Keratinocyte (primary cell): ENCODE data around the gene ARHGAP22. TPM values are rescaled to one million over a fixed set of nuclear protein-coding genes. Genes with fewer than 3 reads are reported as not detected.

Experiments
- DNase-seq: peaks from one replicate; pipeline ENCODE4 v3.0.0-alpha.2; 2011; ENCODE audit warnings: low read depth, missing footprints, low spot score
- FAIRE-seq: peaks from 2 replicates; lab custom pipeline; 2011; peaks lifted over from hg19 to GRCh38; lab: Jason Lieb, UNC
- H2AFZ ChIP-seq: 2 replicates; pipeline ENCODE4 v1.6.0; 2012; ENCODE audit warnings: low read length, control low read depth, inconsistent platforms; ENCODE audit not compliant: control insufficient read depth
- H3K27ac ChIP-seq: 2 replicates; pipeline ENCODE4 v1.5.1; 2011; ENCODE audit warnings: low read length; ENCODE audit not compliant: control insufficient read depth, insufficient read depth
- H3K27me3 ChIP-seq: 3 replicates; pipeline ENCODE4 v1.6.0; 2011; ENCODE audit warnings: low read length; ENCODE audit not compliant: control insufficient read depth, insufficient read depth; ENCODE audit errors: extremely low read depth
- H3K36me3 ChIP-seq, 2 experiments: 2 replicates in 1 of 2; 3 replicates in 1 of 2; pipeline ENCODE4 v1.5.1; 2011; ENCODE audit warnings: low read length in 2 of 2, mild to moderate bottlenecking in 1 of 2; ENCODE audit not compliant: control insufficient read depth in 2 of 2, insufficient read depth in 2 of 2; ENCODE audit errors: extremely low read depth in 1 of 2
- H3K4me1 ChIP-seq: 3 replicates; pipeline ENCODE4 v1.5.1; 2011; ENCODE audit warnings: low read length; ENCODE audit not compliant: control insufficient read depth, insufficient read depth; ENCODE audit errors: extremely low read depth
- H3K4me2 ChIP-seq: 3 replicates; pipeline ENCODE4 v1.6.0; 2011; ENCODE audit warnings: low read depth, low read length; ENCODE audit not compliant: control insufficient read depth, insufficient read depth; ENCODE audit errors: extremely low read depth
- H3K4me3 ChIP-seq, 3 experiments: fragments of 200-600 bp in 1 of 3; sonication (generic) in 1 of 3; 2 replicates in 2 of 3; 3 replicates in 1 of 3; pipeline ENCODE4 v1.5.1; 2011 to 2016; ENCODE audit warnings: low read length in 3 of 3, mild to moderate bottlenecking in 3 of 3, control low read depth in 2 of 3, inconsistent platforms in 1 of 3, low read depth in 1 of 3, mixed read lengths in 1 of 3, mixed run types in 1 of 3, moderate library complexity in 1 of 3; ENCODE audit not compliant: control insufficient read depth in 2 of 3, insufficient read depth in 2 of 3; ENCODE audit errors: extremely low read depth in 1 of 3
- H3K79me2 ChIP-seq: 2 replicates; pipeline ENCODE4 v1.6.0; 2012; ENCODE audit warnings: low read length; ENCODE audit not compliant: control insufficient read depth, insufficient read depth
- H3K9ac ChIP-seq: 3 replicates; pipeline ENCODE4 v1.6.0; 2011; ENCODE audit warnings: low read length; ENCODE audit not compliant: control insufficient read depth, insufficient read depth; ENCODE audit errors: extremely low read depth
- H3K9me1 ChIP-seq: 3 replicates; pipeline ENCODE4 v1.6.0; 2011; ENCODE audit warnings: low read length; ENCODE audit not compliant: control insufficient read depth, insufficient read depth; ENCODE audit errors: extremely low read depth
- H3K9me3 ChIP-seq: 2 replicates; pipeline ENCODE4 v1.5.1; 2012; ENCODE audit warnings: low read depth, low read length; ENCODE audit not compliant: control insufficient read depth
- H4K20me1 ChIP-seq: 3 replicates; pipeline ENCODE4 v1.6.0; 2011; ENCODE audit warnings: low read length; ENCODE audit not compliant: control insufficient read depth, insufficient read depth; ENCODE audit errors: extremely low read depth
- CTCF ChIP-seq, 3 experiments: IDR thresholded peaks in 1 of 3; conservative IDR thresholded peaks in 1 of 3; optimal IDR thresholded peaks in 1 of 3; 2 replicates in 2 of 3; 3 replicates in 1 of 3; pipeline versions ENCODE3 to v1.5.1; 2011; ENCODE audit warnings: low read length in 3 of 3, mild to moderate bottlenecking in 3 of 3, moderate library complexity in 2 of 3, control low read depth in 1 of 3, inconsistent platforms in 1 of 3; ENCODE audit not compliant: insufficient read depth in 2 of 3; ENCODE audit errors: extremely low read depth in 1 of 3
- EZH2 ChIP-seq: IDR thresholded peaks from one replicate; pipeline ENCODE4 v1.6.1; 2012; ENCODE audit warnings: inconsistent platforms, mild to moderate bottlenecking, low read length, moderate library complexity
- dilution Hi-C: fragments of 300-500 bp; cut with MboI; formaldehyde crosslinking; loops from one replicate; pipeline ENCODE4 v1.7.0; 2020; ENCODE audit warnings: low sequenced_read_pairs; ENCODE audit not compliant: extremely low pct_ligation_motif_present
- polyA plus RNA-seq, 5 experiments: library from polyadenylated mRNA; depleted of rRNA in 3 of 5; stranded (reverse) in 3 of 5; stranded (forward) in 1 of 5; unstranded in 1 of 5; fragments of >200 nt; gene quantifications; 1 replicate in 1 of 5; 2 replicates in 3 of 5; 3 replicates in 1 of 5; pipeline versions ENCODE4 v1.2.1 to v1.2.3, GENCODE V29; 2011 to 2012; ENCODE audit warnings: missing spikeins in 2 of 5, low read depth in 1 of 5, low replicate concordance in 1 of 5

ARHGAP22 gene
- polyA plus RNA-seq, 1 donor (not counting 4 experiments of a cell fraction or from before 2014, with no cell fraction given), result 4.9 TPM

- Histone ChIP-seq H3K9me1 (no peaks in the 10 kb centered on the region), H3K4me1 (no peaks in the 10 kb centered on the region), H3K9me3 (no peaks in the 10 kb centered on the region), H2AFZ (no peak overlapping the region), H3K9ac (no peak overlapping the region), H3K27ac (no peak overlapping the region), H3K4me2 (no peak overlapping the region), H3K27me3 (no peaks in the 10 kb centered on the region), H3K4me3 (no peak overlapping the region), H3K79me2 (no peaks in the 10 kb centered on the region), H4K20me1 (no peaks in the 10 kb centered on the region), H3K36me3 (no peaks in the 10 kb centered on the region)
- FAIRE-seq, result peak; percentile 76
- peak; percentile 62 to 75 (median 74) for TF ChIP-seq CTCF (optimal IDR thresholded peaks at IDR 0.05 in 1 of 3, IDR thresholded peaks at IDR 0.05 in 1 of 3, conservative IDR thresholded peaks at IDR 0.05 in 1 of 3; ENCODE audit: extremely low read depth in 1 of 3, insufficient read depth in 2 of 3, low read length in 3 of 3)
- no peak for TF ChIP-seq EZH2
- dilution Hi-C loops, result no loop called here
- DNase-seq, result no peak
These were observed 52.8 kb downstream of the ARHGAP22 start for GRCh38 chr10:48551861-48552591.

- no peaks in the 10 kb centered on the region for H3K9me1 ChIP-seq
- no peak overlapping the region for H3K9ac ChIP-seq
- no peaks in the 10 kb centered on the region for H3K27me3 ChIP-seq
- no peak overlapping the region for H3K27ac ChIP-seq
- H4K20me1 ChIP-seq, result no peaks in the 10 kb centered on the region
- H3K4me3 ChIP-seq, result no peak overlapping the region
- DNase-seq (no peak), FAIRE-seq (no peak)
- H2AFZ ChIP-seq, result no peak overlapping the region
- H3K79me2 ChIP-seq, result no peaks in the 10 kb centered on the region
- TF ChIP-seq CTCF (optimal IDR thresholded peaks at IDR 0.05 in 1 of 3, IDR thresholded peaks at IDR 0.05 in 1 of 3, conservative IDR thresholded peaks at IDR 0.05 in 1 of 3; ENCODE audit: extremely low read depth in 1 of 3, insufficient read depth in 2 of 3, low read length in 3 of 3) (no peak), EZH2 (no peak)
- dilution Hi-C loops, result no loop called here
- no peaks in the 10 kb centered on the region for H3K9me3 ChIP-seq
- H3K36me3 ChIP-seq, result no peaks in the 10 kb centered on the region
- H3K4me1 ChIP-seq, result no peaks in the 10 kb centered on the region
- no peak overlapping the region for H3K4me2 ChIP-seq
These were observed 53.9 kb downstream of the ARHGAP22 start for GRCh38 chr10:48550977-48551376.
